ENCODE measurements around the gene PASK.

The PASK gene

GRCh38 chr2:241081190-241081642, 68.1 kb downstream of the PASK start:
- no peak for DNase-seq (ENCODE audit: low spot score)

GRCh38 chr2:241080405-241081189, 68.7 kb downstream of the PASK start:
- DNase-seq (ENCODE audit: low spot score): no peak

- no peak for DNase-seq (ENCODE audit: low spot score)
These were observed 74.3 kb downstream of the PASK start for GRCh38 chr2:241074901-241075540.

- DNase-seq (ENCODE audit: low spot score): no peak
These were observed 75.0 kb downstream of the PASK start for GRCh38 chr2:241074065-241074818.

GRCh38 chr2:241073166-241074064, 75.9 kb downstream of the PASK start:
- no peak for DNase-seq (ENCODE audit: low spot score)

- no peak for DNase-seq (ENCODE audit: low spot score)
These were observed 76.6 kb downstream of the PASK start for GRCh38 chr2:241072553-241073165.

GRCh38 chr2:241072151-241072550, 77.1 kb downstream of the PASK start:
- DNase-seq (ENCODE audit: low spot score): no peak

GRCh38 chr2:241071677-241072111, 77.6 kb downstream of the PASK start:
- no peak for DNase-seq (ENCODE audit: low spot score)

- no peak for DNase-seq (ENCODE audit: low spot score)
These were observed 78.2 kb downstream of the PASK start for GRCh38 chr2:241070811-241071676.

- no peak for DNase-seq (ENCODE audit: low spot score)
These were observed 78.9 kb downstream of the PASK start for GRCh38 chr2:241070361-241070760.

GRCh38 chr2:241069821-241070281, 79.4 kb downstream of the PASK start:
- DNase-seq (ENCODE audit: low spot score): no peak

GRCh38 chr2:241068942-241069810, 80.1 kb downstream of the PASK start:
- DNase-seq (ENCODE audit: low spot score): no peak

- DNase-seq (ENCODE audit: low spot score): no peak
These were observed 80.9 kb downstream of the PASK start for GRCh38 chr2:241068136-241068941.

GRCh38 chr2:241067501-241068135, 81.7 kb downstream of the PASK start:
- no peak for DNase-seq (ENCODE audit: low spot score)

- DNase-seq (ENCODE audit: low spot score): no peak
These were observed 82.4 kb downstream of the PASK start for GRCh38 chr2:241066893-241067341.

GRCh38 chr2:241066171-241066892, 82.9 kb downstream of the PASK start:
- DNase-seq (ENCODE audit: low spot score): no peak

GRCh38 chr2:241065355-241065803, 83.9 kb downstream of the PASK start:
- no peak for DNase-seq (ENCODE audit: low spot score)
